Endothelial cell of umbilical vein (primary cell): Measurements from ENCODE around the gene ZSCAN29. TPM values are rescaled to one million over a fixed set of nuclear protein-coding genes. Genes with fewer than 3 reads are reported as not detected.

Experiments used
- BruUV-seq: library from RNA; stranded (reverse); fragments of 400-500 nt; replicated peaks from 2 replicates; lab custom pipeline; 2021; lab: Mats Ljungman, UMichigan
- CTCF ChIA-PET: fragments of 300-600, 350-600 bp; sonication (Branson Sonifier 250); formaldehyde crosslinking; loops from one replicate; lab custom pipeline; 2021; ENCODE audit warnings: antibody characterized with exemption, inconsistent platforms; lab: Charles Lee
- POLR2A ChIA-PET: fragments of 300-600, 350-600 bp; sonication (Branson Sonifier 250); formaldehyde crosslinking; loops from one replicate; lab custom pipeline; 2021; ENCODE audit warnings: antibody characterized with exemption, inconsistent platforms; lab: Charles Lee
- DNase-seq: peaks from one replicate; pipeline ENCODE4 v3.0.0-alpha.2; 2011; ENCODE audit warnings: low read depth, low spot score
- FAIRE-seq: peaks from 2 replicates; lab custom pipeline; 2011; peaks lifted over from hg19 to GRCh38; lab: Jason Lieb, UNC
- H2AFZ ChIP-seq: 2 replicates; pipeline ENCODE4 v1.6.0; 2012; ENCODE audit warnings: low read depth, low read length, control low read depth, inconsistent platforms
- H3K27ac ChIP-seq: 2 replicates; pipeline ENCODE4 v1.5.1; 2011; ENCODE audit warnings: low read depth, mild to moderate bottlenecking, control low read depth, low read length, moderate library complexity; ENCODE audit not compliant: insufficient read depth
- H3K27me3 ChIP-seq, 2 experiments: 2 replicates each; pipeline versions ENCODE4 v1.6.0 to v1.6.1; 2011; ENCODE audit warnings: low read length in 2 of 2, mixed read lengths in 1 of 2; ENCODE audit not compliant: control insufficient read depth in 2 of 2, insufficient read depth in 2 of 2
- H3K36me3 ChIP-seq, 2 experiments: 2 replicates in 1 of 2; 3 replicates in 1 of 2; pipeline ENCODE4 v1.5.1; 2011; ENCODE audit warnings: low read length in 2 of 2, mild to moderate bottlenecking in 1 of 2, moderate library complexity in 1 of 2; ENCODE audit not compliant: control insufficient read depth in 2 of 2, insufficient read depth in 2 of 2; ENCODE audit errors: extremely low read depth in 1 of 2
- H3K4me1 ChIP-seq: 3 replicates; pipeline ENCODE4 v1.5.1; 2011; ENCODE audit warnings: mild to moderate bottlenecking, low read length; ENCODE audit not compliant: control insufficient read depth, insufficient read depth; ENCODE audit errors: extremely low read depth
- H3K4me2 ChIP-seq: 2 replicates; pipeline ENCODE4 v1.6.1; 2011; ENCODE audit warnings: low read length, control low read depth, mixed read lengths; ENCODE audit not compliant: insufficient read depth
- H3K4me3 ChIP-seq, 3 experiments: fragments of 200-600 bp in 1 of 3; sonication (generic), shearing (Covaris generic) in 1 of 3; replicated peaks in 1 of 3; 2 replicates each; pipeline ENCODE4 v1.5.1; 2011 to 2016; ENCODE audit warnings: control low read depth in 3 of 3, low read length in 3 of 3, mild to moderate bottlenecking in 2 of 3, inconsistent platforms in 1 of 3, low read depth in 1 of 3, moderate library complexity in 1 of 3; ENCODE audit not compliant: insufficient read depth in 1 of 3
- H3K79me2 ChIP-seq: 2 replicates; pipeline ENCODE4 v1.6.0; 2012; ENCODE audit warnings: low read length, inconsistent platforms; ENCODE audit not compliant: control insufficient read depth, insufficient read depth
- H3K9ac ChIP-seq: replicated peaks from 2 replicates; pipeline ENCODE3; 2011; ENCODE audit warnings: low read length, control low read depth; ENCODE audit not compliant: insufficient read depth; ENCODE audit errors: extremely low read depth
- H3K9me1 ChIP-seq: replicated peaks from 3 replicates; pipeline ENCODE4 v1.6.0; 2011; ENCODE audit warnings: mild to moderate bottlenecking, low read length; ENCODE audit not compliant: control insufficient read depth, insufficient read depth; ENCODE audit errors: extremely low read depth
- H3K9me3 ChIP-seq: replicated peaks from 2 replicates; pipeline ENCODE4 v1.5.1; 2012; ENCODE audit warnings: low read length, inconsistent platforms; ENCODE audit not compliant: control insufficient read depth, insufficient read depth
- H4K20me1 ChIP-seq: replicated peaks from 2 replicates; pipeline ENCODE3; 2011; ENCODE audit warnings: mild to moderate bottlenecking, low read length; ENCODE audit not compliant: control insufficient read depth, insufficient read depth; ENCODE audit errors: extremely low read depth
- CTCF ChIP-seq, 2 donors: IDR thresholded peaks; 1 replicate in 1 of 2; 2 replicates in 1 of 2; pipeline ENCODE4 v1.5.1; 2011; ENCODE audit warnings: low read length in 2 of 2, mild to moderate bottlenecking in 2 of 2, moderate library complexity in 2 of 2, control low read depth in 1 of 2, inconsistent platforms in 1 of 2, low read depth in 1 of 2; ENCODE audit not compliant: insufficient read depth in 1 of 2; ENCODE audit errors: extremely low read depth in 1 of 2
- EZH2 ChIP-seq: IDR thresholded peaks from 2 replicates; pipeline ENCODE4 v1.6.1; 2012; ENCODE audit warnings: borderline replicate concordance, low read depth, mild to moderate bottlenecking, moderate library complexity, low read length, inconsistent platforms; ENCODE audit not compliant: severe bottlenecking
- FOS ChIP-seq: IDR thresholded peaks from 2 replicates; pipeline ENCODE4 v1.6.1; 2011; ENCODE audit warnings: mild to moderate bottlenecking, low read length, moderate library complexity, borderline replicate concordance; ENCODE audit not compliant: insufficient read depth
- GATA2 ChIP-seq: IDR thresholded peaks from 2 replicates; pipeline ENCODE4 v1.7.0; 2011; ENCODE audit warnings: low read depth, mild to moderate bottlenecking, moderate library complexity, mixed read lengths, low read length; ENCODE audit not compliant: insufficient read length, insufficient read depth
- JUN ChIP-seq: IDR thresholded peaks from 2 replicates; pipeline ENCODE4 v1.6.1; 2011; ENCODE audit warnings: borderline replicate concordance, low read depth; ENCODE audit not compliant: insufficient read length, insufficient read depth
- MAX ChIP-seq: IDR thresholded peaks from 2 replicates; pipeline ENCODE4 v1.6.1; 2011; ENCODE audit not compliant: insufficient read depth, insufficient read length
- MYC ChIP-seq: IDR thresholded peaks from one replicate; pipeline ENCODE4 v1.6.1; 2011; ENCODE audit warnings: mild to moderate bottlenecking, low read depth, low read length
- POLR2A ChIP-seq: IDR thresholded peaks from 2 replicates; pipeline ENCODE4 v1.6.1; 2012; ENCODE audit warnings: low read depth, mild to moderate bottlenecking, control low read depth, low read length
- POLR2AphosphoS5 ChIP-seq: IDR thresholded peaks from 2 replicates; pipeline ENCODE4 v1.6.1; 2012; ENCODE audit warnings: low read depth, mild to moderate bottlenecking, control low read depth, low read length, moderate library complexity; ENCODE audit not compliant: insufficient read depth
- dilution Hi-C: fragments of 300-500 bp; cut with MboI; formaldehyde crosslinking; loops from one replicate; pipeline ENCODE4 v1.15.0; 2019; ENCODE audit warnings: low sequenced_read_pairs; ENCODE audit not compliant: extremely low pct_ligation_motif_present
- intact Hi-C: fragments of 100-400 bp; cut with micrococcal nuclease; formaldehyde crosslinking; loops from one replicate; pipeline ENCODE4 v1.10.0; 2022
- polyA plus RNA-seq, 4 experiments: library from polyadenylated mRNA; depleted of rRNA in 3 of 4; stranded (reverse) in 3 of 4; unstranded in 1 of 4; fragments of >200 nt; gene quantifications; 2 replicates each; pipeline versions ENCODE4 v1.2.1 to v1.2.3, GENCODE V29; 2011 to 2012; ENCODE audit warnings: missing spikeins in 1 of 4
- total RNA-seq: library from RNA; stranded (reverse); gene quantifications from 2 replicates; pipeline ENCODE4 v1.2.3, GENCODE V29; 2021

ZSCAN29 gene
- total and polyA plus RNA-seq, 2 donors (not counting 3 experiments of a cell fraction or from before 2014, with no cell fraction given): 3.7 to 15.7 TPM

GRCh38 chr15:43414196-43414595, 43.4 kb upstream of the ZSCAN29 start:
- POLR2A ChIA-PET: no interaction called here
- FAIRE-seq: no peak
- intact Hi-C loops (no loop called here), dilution Hi-C loops (no loop called here)
- no peak for DNase-seq
- Histone ChIP-seq H3K27ac (no peak overlapping the region), H4K20me1 (no peaks in the 10 kb centered on the region), H3K4me2 (no peak overlapping the region), H3K36me3 (peaks cover 9 to 30% of the 10 kb centered on the region in 2 experiments), H2AFZ (no peak overlapping the region), H3K79me2 (no peaks in the 10 kb centered on the region), H3K4me1 (no peaks in the 10 kb centered on the region), H3K9me1 (peaks cover 2% of the 10 kb centered on the region), H3K9me3 (no peaks in the 10 kb centered on the region), H3K27me3 (no peaks in the 10 kb centered on the region), H3K9ac (no peak overlapping the region), H3K4me3 (no peak overlapping the region)
- CTCF ChIA-PET: no interaction called here
- TF ChIP-seq MAX (no peak), JUN (no peak), GATA2 (no peak), FOS (no peak), CTCF (IDR thresholded peaks at IDR 0.05; ENCODE audit: extremely low read depth in 1 of 2, insufficient read depth in 1 of 2, low read depth in 1 of 2, low read length in 2 of 2) (no peak), MYC (no peak), POLR2AphosphoS5 (no peak), EZH2 (no peak), POLR2A (no peak)
- no TSS peak for BruUV-seq
